Kidney (tissue), 14 donors: Measurements from ENCODE around the gene PLIN5. TPM values are rescaled to one million over a fixed set of nuclear protein-coding genes. Genes with fewer than 3 reads are reported as not detected.
A peak's percentile ranks its signal among the peaks of the same experiment; 100 is the strongest.

ENCODE experiments used
- DNase-seq, 5 donors: peaks; one replicate each; pipeline ENCODE4 v3.0.0-alpha.2; 2013 to 2020
- FAIRE-seq: peaks from 2 replicates; lab custom pipeline; 2012; peaks lifted over from hg19 to GRCh38; lab: Jason Lieb, UNC
- H3K27ac ChIP-seq, 2 donors: one replicate each; pipeline ENCODE4 v1.7.0; 2013; ENCODE audit warnings: low read depth in 2 of 2, low read length in 2 of 2, inconsistent platforms in 1 of 2
- H3K27me3 ChIP-seq: one replicate; pipeline ENCODE4 v1.7.1; 2013; ENCODE audit warnings: low read length, inconsistent platforms; ENCODE audit not compliant: control insufficient read depth, insufficient read depth
- H3K36me3 ChIP-seq, 3 donors: one replicate each; pipeline versions ENCODE4 v1.7.0 to v1.7.1; 2013; ENCODE audit warnings: low read length in 3 of 3, control low read depth in 1 of 3, inconsistent platforms in 1 of 3; ENCODE audit not compliant: insufficient read depth in 3 of 3, control insufficient read depth in 2 of 3
- H3K4me1 ChIP-seq, 3 donors: one replicate each; pipeline versions ENCODE4 v1.7.0 to v1.7.1; 2013; ENCODE audit warnings: low read length in 3 of 3, inconsistent platforms in 1 of 3, low read depth in 1 of 3; ENCODE audit not compliant: control insufficient read depth in 2 of 3, insufficient read depth in 2 of 3
- H3K4me3 ChIP-seq, 3 donors: one replicate each; pipeline versions ENCODE4 v1.7.0 to v1.8.1; 2013; ENCODE audit warnings: low read length in 3 of 3, control low read depth in 1 of 3, inconsistent platforms in 1 of 3
- H3K9ac ChIP-seq, 3 donors: one replicate each; pipeline versions ENCODE4 v1.7.0 to v1.7.1; 2013; ENCODE audit warnings: low read length in 3 of 3, control low read depth in 1 of 3, inconsistent platforms in 1 of 3
- H3K9me3 ChIP-seq, 3 donors: one replicate each; pipeline versions ENCODE4 v1.7.0 to v1.7.1; 2013; ENCODE audit warnings: low read length in 3 of 3, control low read depth in 1 of 3, inconsistent platforms in 1 of 3; ENCODE audit not compliant: control insufficient read depth in 2 of 3, insufficient read depth in 1 of 3
- intact Hi-C: fragments of 100-400 bp; cut with DNase I; formaldehyde crosslinking; loops from one replicate; pipeline ENCODE4 v1.11.1; 2022
- polyA plus RNA-seq: library from polyadenylated mRNA; stranded (reverse); fragments of 350-450 nt; fragmentation: Illumina TruSeq; extraction: RNeasy Lipid Tissue Mini Kit (QIAGEN cat#74804); gene quantifications from one replicate; pipeline ENCODE4 v1.2.3, GENCODE V29; 2014; ENCODE audit warnings: low read depth, low replicate concordance; ENCODE audit not compliant: insufficient read depth
- total RNA-seq: library from RNA; stranded (reverse); fragmentation: NEBNext Ultra II Directional; extraction: Animal tissue kit (Norgen Biotek cat#: 25700); gene quantifications from one replicate; pipeline ENCODE4 v1.2.1, GENCODE V29; 2021
- TF ChIP-seq, protein P1 (sequence below): IDR thresholded peaks from 3 replicates; pipeline ENCODE4 v1.5.1; 2012; ENCODE audit warnings: mild to moderate bottlenecking, moderate library complexity, borderline replicate concordance; ENCODE audit not compliant: insufficient read depth; ENCODE audit errors: extremely low read depth
- donor health status: control.
- donor health status: control.
- donor health status: control.
- donor health status: control.
- donor health status: control.
- donor health status: DM: yes; HTN: yes; CAD: no.
- donor health status: Normal renal cell carcinoma (clear cell type).

The PLIN5 gene
- total and polyA plus RNA-seq, 2 donors from 2014 or later = 21.2 to 30.7 TPM

DNA sequence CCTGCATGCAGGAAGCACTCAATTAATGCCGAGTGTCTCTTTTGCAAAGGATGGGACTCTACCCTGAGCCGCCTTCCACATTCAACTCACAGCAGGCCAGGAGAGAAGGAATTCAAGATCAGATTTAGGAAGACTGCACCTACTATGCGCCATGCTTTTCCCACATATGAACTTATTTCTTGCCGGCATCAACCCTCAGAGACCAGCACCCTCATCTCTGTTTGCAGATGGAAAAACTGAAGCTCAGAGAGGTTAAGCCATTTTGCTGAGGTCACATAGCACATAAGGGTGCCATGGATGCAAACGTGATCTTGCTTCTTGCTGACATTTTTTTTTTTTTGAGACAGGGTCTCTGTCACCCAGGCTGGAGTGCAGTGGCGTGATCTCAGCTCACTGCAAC is 38.7 kb upstream of the PLIN5 start:
- Histone ChIP-seq H3K36me3 (no peaks in the 10 kb centered on the region), H3K4me3 (no peak overlapping the region), H3K9ac (no peak overlapping the region), H3K9me3 (no peaks in the 10 kb centered on the region), H3K27me3 (no peaks in the 10 kb centered on the region), H3K27ac (no peak overlapping the region), H3K4me1 (peaks cover 0 to 5% (median 0%) of the 10 kb centered on the region in 3 donors)
- DNase-seq (no peak), FAIRE-seq (no peak)
- intact Hi-C loops = no loop called here
- TF ChIP-seq, protein P1, sequence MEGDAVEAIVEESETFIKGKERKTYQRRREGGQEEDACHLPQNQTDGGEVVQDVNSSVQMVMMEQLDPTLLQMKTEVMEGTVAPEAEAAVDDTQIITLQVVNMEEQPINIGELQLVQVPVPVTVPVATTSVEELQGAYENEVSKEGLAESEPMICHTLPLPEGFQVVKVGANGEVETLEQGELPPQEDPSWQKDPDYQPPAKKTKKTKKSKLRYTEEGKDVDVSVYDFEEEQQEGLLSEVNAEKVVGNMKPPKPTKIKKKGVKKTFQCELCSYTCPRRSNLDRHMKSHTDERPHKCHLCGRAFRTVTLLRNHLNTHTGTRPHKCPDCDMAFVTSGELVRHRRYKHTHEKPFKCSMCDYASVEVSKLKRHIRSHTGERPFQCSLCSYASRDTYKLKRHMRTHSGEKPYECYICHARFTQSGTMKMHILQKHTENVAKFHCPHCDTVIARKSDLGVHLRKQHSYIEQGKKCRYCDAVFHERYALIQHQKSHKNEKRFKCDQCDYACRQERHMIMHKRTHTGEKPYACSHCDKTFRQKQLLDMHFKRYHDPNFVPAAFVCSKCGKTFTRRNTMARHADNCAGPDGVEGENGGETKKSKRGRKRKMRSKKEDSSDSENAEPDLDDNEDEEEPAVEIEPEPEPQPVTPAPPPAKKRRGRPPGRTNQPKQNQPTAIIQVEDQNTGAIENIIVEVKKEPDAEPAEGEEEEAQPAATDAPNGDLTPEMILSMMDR = no peak

- Histone ChIP-seq H3K4me3 (no peak overlapping the region), H3K27me3 (no peaks in the 10 kb centered on the region), H3K9ac (no peak overlapping the region), H3K4me1 (peaks cover 0 to 5% (median 0%) of the 10 kb centered on the region in 3 donors), H3K9me3 (no peaks in the 10 kb centered on the region), H3K36me3 (no peaks in the 10 kb centered on the region), H3K27ac (no peak overlapping the region)
- intact Hi-C loops = no loop called here
- DNase-seq (peak in 2 of 5 donors; percentile 44 to 70), FAIRE-seq (no peak)
- TF ChIP-seq, protein P1 = no peak
Observed at GRCh38 chr19:4571305-4571917, 36.4 kb upstream of the PLIN5 start.

- intact Hi-C loops = no loop called here
- no peak for FAIRE-seq
- H3K9ac ChIP-seq = no peak overlapping the region
Observed at GRCh38 chr19:4570916-4571304, 35.9 kb upstream of the PLIN5 start.

More at GRCh38 chr19:4570916-4571304, 35.9 kb upstream of the PLIN5 start:
- Histone ChIP-seq H3K4me1 (peaks cover 0 to 5% (median 0%) of the 10 kb centered on the region in 3 donors), H3K9me3 (no peaks in the 10 kb centered on the region), H3K4me3 (no peak overlapping the region), H3K27me3 (no peaks in the 10 kb centered on the region), H3K36me3 (no peaks in the 10 kb centered on the region), H3K27ac (no peak overlapping the region)
- TF ChIP-seq, protein P1 = no peak
- DNase-seq = no peak
